B cell (primary cell): ENCODE data around the gene DLGAP4.

Source experiments
- CTCF ChIP-seq: fragments of 200-600 bp; IDR thresholded peaks from one replicate; pipeline ENCODE4 v1.8.0; 2022; ENCODE audit warnings: antibody characterized with exemption, mild to moderate bottlenecking
- EZH2 ChIP-seq: IDR thresholded peaks from 2 replicates; pipeline ENCODE4 v1.6.1; 2012; ENCODE audit warnings: borderline replicate concordance, low read depth, mild to moderate bottlenecking, moderate library complexity, low read length; ENCODE audit not compliant: insufficient read depth, poor library complexity, severe bottlenecking

- TF ChIP-seq CTCF (no peak), EZH2 (no peak)
Observed at GRCh38 chr20:36573798-36574365, 267.7 kb downstream of the DLGAP4 start.
